HCT116 (cell line): ENCODE measurements around the gene SLC15A3. TPM values are rescaled to one million over a fixed set of nuclear protein-coding genes. Genes with fewer than 3 reads are reported as not detected.

Experiments used
- ATAC-seq: fragments of 200-7000 bp; cut with Tn5 transposase; 2 replicates; pipeline ENCODE4 v1.9.1; 2020; ENCODE audit warnings: mild to moderate bottlenecking, moderate library complexity
- BruUV-seq: library from RNA; stranded (reverse); fragments of 400-500 nt; replicated peaks from 2 replicates; lab custom pipeline; 2021; lab: Mats Ljungman, UMichigan
- CTCF ChIA-PET: fragments of 300-600 bp; sonication (Branson Sonifier 250); formaldehyde crosslinking; loops from one replicate; lab custom pipeline; 2021; ENCODE audit warnings: antibody characterized with exemption; lab: Charles Lee
- POLR2A ChIA-PET: fragments of 300-600, 350-600 bp; sonication (Branson Sonifier 250); formaldehyde crosslinking; loops from one replicate; lab custom pipeline; 2021; ENCODE audit warnings: antibody characterized with exemption; lab: Charles Lee
- RAD21 ChIA-PET, 2 experiments: fragments of 300-600 bp; sonication (Branson Sonifier 250); formaldehyde crosslinking; loops; one replicate each; lab custom pipeline; 2023; ENCODE audit warnings: low total read pairs in 2 of 2; ENCODE audit not compliant: uncharacterized antibody in 2 of 2, unreplicated experiment in 2 of 2, low non-redundant PET in 1 of 2; lab: Charles Lee
- DNase-seq: peaks from one replicate; pipeline ENCODE4 v3.0.0-alpha.2; 2010; ENCODE audit warnings: low read depth, low spot score
- H2AFZ ChIP-seq: fragments of 200-600 bp; shearing (Covaris generic), sonication (generic); 2 replicates; pipeline ENCODE4 v1.6.1; 2017; ENCODE audit warnings: low read depth, mixed run types, mixed read lengths, antibody characterized with exemption, low read length; ENCODE audit not compliant: poor library complexity, severe bottlenecking
- H3K27ac ChIP-seq: 2 replicates; pipeline ENCODE4 v1.5.1; 2012; ENCODE audit warnings: low read depth, low read length
- H3K27me3 ChIP-seq: fragments of 200-600 bp; sonication (generic); 2 replicates; pipeline ENCODE4 v1.6.1; 2016; ENCODE audit warnings: mixed run types, low read length, mixed read lengths; ENCODE audit not compliant: insufficient read depth
- H3K36me3 ChIP-seq, 2 experiments: fragments of 200-500 bp in 1 of 2; fragments of 200-600 bp in 1 of 2; sonication (Bioruptor generic) in 1 of 2; sonication (generic) in 1 of 2; 2 replicates each; pipeline versions ENCODE4 v1.5.1 to v1.6.1; 2014 to 2016; ENCODE audit warnings: low read length in 2 of 2, inconsistent platforms in 1 of 2, mixed read lengths in 1 of 2, mixed run types in 1 of 2; ENCODE audit not compliant: insufficient read depth in 2 of 2, control insufficient read depth in 1 of 2
- H3K4me1 ChIP-seq, 2 experiments: fragments of 200-600 bp in 1 of 2; sonication (generic) in 1 of 2; 2 replicates each; pipeline versions ENCODE4 v1.5.1 to v1.6.1; 2012 to 2017; ENCODE audit warnings: low read length in 2 of 2, inconsistent platforms in 1 of 2, mild to moderate bottlenecking in 1 of 2, mixed read lengths in 1 of 2, mixed run types in 1 of 2, moderate library complexity in 1 of 2; ENCODE audit not compliant: insufficient read depth in 2 of 2, control insufficient read depth in 1 of 2
- H3K4me2 ChIP-seq: fragments of 200-600 bp; sonication (generic); 2 replicates; pipeline ENCODE4 v1.6.1; 2017; ENCODE audit warnings: mixed run types, low read length, mixed read lengths
- H3K4me3 ChIP-seq, 2 experiments: fragments of 200-600 bp in 1 of 2; sonication (generic) in 1 of 2; replicated peaks in 1 of 2; 2 replicates each; pipeline ENCODE4 v1.5.1; 2011 to 2016; ENCODE audit warnings: low read length in 2 of 2, control low read depth in 1 of 2, low read depth in 1 of 2, mild to moderate bottlenecking in 1 of 2, mixed read lengths in 1 of 2, mixed run types in 1 of 2
- H3K79me2 ChIP-seq: fragments of 200-600 bp; sonication (generic); 2 replicates; pipeline ENCODE4 v1.6.1; 2017; ENCODE audit warnings: mild to moderate bottlenecking, mixed run types, low read length, moderate library complexity, mixed read lengths; ENCODE audit not compliant: insufficient read depth
- H3K9ac ChIP-seq: fragments of 200-600 bp; sonication (generic); 2 replicates; pipeline ENCODE4 v1.6.1; 2016; ENCODE audit warnings: low read length, mixed read lengths
- H3K9me2 ChIP-seq: fragments of 200-600 bp; sonication (generic), shearing (Covaris generic); 2 replicates; pipeline ENCODE4 v1.6.1; 2017; ENCODE audit warnings: mixed run types, mild to moderate bottlenecking, moderate library complexity; ENCODE audit not compliant: insufficient read depth
- H3K9me3 ChIP-seq, 2 experiments: fragments of 200-500 bp in 1 of 2; fragments of 200-600 bp in 1 of 2; sonication (Bioruptor generic) in 1 of 2; sonication (generic) in 1 of 2; 2 replicates each; pipeline ENCODE4 v1.6.1; 2014 to 2017; ENCODE audit warnings: low read length in 2 of 2, mixed read lengths in 2 of 2, inconsistent platforms in 1 of 2, low read depth in 1 of 2, mild to moderate bottlenecking in 1 of 2, mixed run types in 1 of 2, moderate library complexity in 1 of 2; ENCODE audit not compliant: control insufficient read depth in 1 of 2, insufficient read depth in 1 of 2
- H4K20me1 ChIP-seq: fragments of 200-600 bp; sonication (generic), shearing (Covaris generic); 2 replicates; pipeline ENCODE4 v1.6.1; 2017; ENCODE audit warnings: mixed run types, mild to moderate bottlenecking, moderate library complexity; ENCODE audit not compliant: insufficient read depth
- ATF3 ChIP-seq: IDR thresholded peaks from 2 replicates; pipeline ENCODE4 v1.6.1; 2012
- CEBPB ChIP-seq: IDR thresholded peaks from 2 replicates; pipeline ENCODE4 v1.6.1; 2012; ENCODE audit warnings: low read depth
- EGR1 ChIP-seq: IDR thresholded peaks from 2 replicates; pipeline ENCODE4 v1.6.1; 2012; ENCODE audit warnings: low read depth
- EZH2 ChIP-seq: fragments of 200-600 bp; sonication (generic); IDR thresholded peaks from 2 replicates; pipeline ENCODE4 v1.6.1; 2017; ENCODE audit warnings: antibody characterized with exemption, mixed run types
- EZH2phosphoT487 ChIP-seq: fragments of 200-600 bp; IDR thresholded peaks from 2 replicates; pipeline ENCODE4 v1.6.1; 2018; ENCODE audit warnings: antibody characterized with exemption, borderline replicate concordance
- JUND ChIP-seq: IDR thresholded peaks from 2 replicates; pipeline ENCODE4 v1.6.1; 2012
- MAX ChIP-seq: IDR thresholded peaks from 2 replicates; pipeline ENCODE4 v1.6.1; 2012
- POLR2A ChIP-seq: IDR thresholded peaks from 2 replicates; pipeline ENCODE4 v1.7.0; 2011; ENCODE audit warnings: borderline replicate concordance; ENCODE audit not compliant: insufficient read depth, insufficient read length; ENCODE audit errors: extremely low read depth
- POLR2AphosphoS5 ChIP-seq: IDR thresholded peaks from 2 replicates; pipeline ENCODE4 v1.6.1; 2011; ENCODE audit warnings: mild to moderate bottlenecking, low read depth, low read length, moderate library complexity
- REST ChIP-seq: IDR thresholded peaks from 2 replicates; pipeline ENCODE4 v1.6.1; 2012; ENCODE audit warnings: low read depth
- SRF ChIP-seq: IDR thresholded peaks from 2 replicates; pipeline ENCODE4 v1.6.1; 2012; ENCODE audit warnings: low read depth
- TCF7L2 ChIP-seq: IDR thresholded peaks from 2 replicates; pipeline ENCODE4 v1.7.0; 2011; ENCODE audit warnings: borderline replicate concordance, inconsistent platforms; ENCODE audit not compliant: insufficient read depth, insufficient read length; ENCODE audit errors: extremely low read depth
- ZFX ChIP-seq: fragments of 450-650 bp; IDR thresholded peaks from 2 replicates; pipeline ENCODE4 v1.6.1; 2017
- ZNF274 ChIP-seq: fragments of 200-500 bp; sonication (Bioruptor generic); IDR thresholded peaks from 2 replicates; pipeline ENCODE4 v1.6.1; 2014; ENCODE audit warnings: mild to moderate bottlenecking, low read depth, low read length, inconsistent platforms
- intact Hi-C: fragments of 100-400 bp; cut with micrococcal nuclease; formaldehyde crosslinking; loops from 2 replicates; pipeline ENCODE4 v1.10.0; 2022
- total RNA-seq: library from RNA; stranded (reverse); gene quantifications from one replicate; pipeline ENCODE4 v1.2.1, GENCODE V29; 2021; ENCODE audit not compliant: unreplicated experiment
- TF ChIP-seq, protein P1 (sequence below): IDR thresholded peaks from 2 replicates; pipeline ENCODE4 v1.6.1; 2011; ENCODE audit warnings: mild to moderate bottlenecking, low read length, moderate library complexity; ENCODE audit not compliant: insufficient replicate concordance; ENCODE audit errors: extremely low read depth

The SLC15A3 gene
- total RNA-seq, 1 experiment from 2014 or later, result not detected

DNA sequence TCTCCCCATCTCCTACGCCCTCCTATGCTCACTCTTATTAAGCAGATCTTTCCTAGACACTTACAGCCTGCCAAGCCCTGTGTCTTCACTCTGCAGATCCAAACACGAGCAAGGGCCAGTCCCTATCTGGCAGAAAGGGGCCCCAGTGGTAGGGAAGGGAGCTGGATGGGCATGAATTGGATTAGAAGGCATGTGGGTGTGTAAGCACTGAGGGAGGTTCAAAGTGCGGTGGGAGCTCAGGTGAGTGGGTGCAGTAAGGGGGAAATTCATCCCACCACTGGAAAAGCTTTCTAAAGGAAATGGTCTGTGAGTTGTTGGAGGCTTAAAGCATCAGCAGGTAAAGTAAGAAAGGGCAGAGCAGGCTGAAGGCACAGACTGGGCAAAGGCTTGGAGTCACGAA lies 22.2 kb downstream of the SLC15A3 start:
- POLR2A ChIA-PET, result no interaction called here
- no peak for ATAC-seq
- Histone ChIP-seq H3K9ac (no peak overlapping the region), H2AFZ (no peak overlapping the region), H3K4me1 (peaks cover 8 to 13% of the 10 kb centered on the region in 2 experiments), H3K9me3 (no peaks in the 10 kb centered on the region), H3K27ac (no peak overlapping the region), H4K20me1 (no peaks in the 10 kb centered on the region), H3K4me2 (no peak overlapping the region), H3K9me2 (no peaks in the 10 kb centered on the region), H3K27me3 (no peaks in the 10 kb centered on the region), H3K79me2 (no peaks in the 10 kb centered on the region; the same call in 1 of the 2 replicates), H3K4me3 (no peak overlapping the region), H3K36me3 (peaks cover 13 to 25% of the 10 kb centered on the region in 2 experiments; a peak in 3 of 4 replicates)
- intact Hi-C loops, result no loop called here
- CTCF ChIA-PET, result no interaction called here
- RAD21 ChIA-PET, result no interaction called here
- DNase-seq, result no peak
- BruUV-seq, result no TSS peak
- TF ChIP-seq ZFX (no peak), CEBPB (no peak), EZH2 (no peak), TCF7L2 (no peak), JUND (no peak), ZNF274 (no peak), EGR1 (no peak), REST (no peak), MAX (no peak), EZH2phosphoT487 (no peak), POLR2AphosphoS5 (no peak), ATF3 (no peak), SRF (no peak), POLR2A (no peak)
- TF ChIP-seq, protein P1, sequence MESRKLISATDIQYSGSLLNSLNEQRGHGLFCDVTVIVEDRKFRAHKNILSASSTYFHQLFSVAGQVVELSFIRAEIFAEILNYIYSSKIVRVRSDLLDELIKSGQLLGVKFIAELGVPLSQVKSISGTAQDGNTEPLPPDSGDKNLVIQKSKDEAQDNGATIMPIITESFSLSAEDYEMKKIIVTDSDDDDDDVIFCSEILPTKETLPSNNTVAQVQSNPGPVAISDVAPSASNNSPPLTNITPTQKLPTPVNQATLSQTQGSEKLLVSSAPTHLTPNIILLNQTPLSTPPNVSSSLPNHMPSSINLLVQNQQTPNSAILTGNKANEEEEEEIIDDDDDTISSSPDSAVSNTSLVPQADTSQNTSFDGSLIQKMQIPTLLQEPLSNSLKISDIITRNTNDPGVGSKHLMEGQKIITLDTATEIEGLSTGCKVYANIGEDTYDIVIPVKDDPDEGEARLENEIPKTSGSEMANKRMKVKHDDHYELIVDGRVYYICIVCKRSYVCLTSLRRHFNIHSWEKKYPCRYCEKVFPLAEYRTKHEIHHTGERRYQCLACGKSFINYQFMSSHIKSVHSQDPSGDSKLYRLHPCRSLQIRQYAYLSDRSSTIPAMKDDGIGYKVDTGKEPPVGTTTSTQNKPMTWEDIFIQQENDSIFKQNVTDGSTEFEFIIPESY, result no peak
